ENCODE measurements around the gene PTPRJ.

GRCh38 chr11:48169717-48170116 is 189.4 kb downstream of the PTPRJ start:
- TF ChIP-seq CTCF (conservative IDR thresholded peaks at IDR 0.05; ENCODE audit: low read depth, low read length) (no peak), EZH2 (IDR thresholded peaks at IDR 0.05; ENCODE audit: borderline replicate concordance, low read depth, low read length, poor library complexity, severe bottlenecking) (no peak)

Data from A673 (cell line).